Measurements from ENCODE around the gene NXPH1.

- TF ChIP-seq NFIC (IDR thresholded peaks at IDR 0.05), result no peak
- no peak for TF ChIP-seq MAX (IDR thresholded peaks at IDR 0.05)
Measured at GRCh38 chr7:8579661-8580194, 146.3 kb downstream of the NXPH1 start.
